Astrocyte (in vitro differentiated cells and primary cell): ENCODE measurements around the gene SFTPB. TPM values are rescaled to one million over a fixed set of nuclear protein-coding genes. Genes with fewer than 3 reads are reported as not detected.

Source experiments
- DNase-seq: peaks from one replicate; pipeline ENCODE4 v3.0.0-alpha.2; 2010; ENCODE audit warnings: low read depth
- FAIRE-seq: peaks from 2 replicates; lab custom pipeline; 2011; peaks lifted over from hg19 to GRCh38; lab: Jason Lieb, UNC
- H2AFZ ChIP-seq: 2 replicates; pipeline ENCODE4 v1.6.0; 2012; ENCODE audit warnings: low read depth, low read length, inconsistent platforms
- H3K27ac ChIP-seq: 2 replicates; pipeline ENCODE4 v1.5.1; 2011; ENCODE audit warnings: low read depth, low read length, inconsistent platforms
- H3K27me3 ChIP-seq: 2 replicates; pipeline ENCODE4 v1.6.0; 2011; ENCODE audit warnings: low read length, inconsistent platforms; ENCODE audit not compliant: insufficient read depth
- H3K36me3 ChIP-seq: 2 replicates; pipeline ENCODE4 v1.5.1; 2011; ENCODE audit warnings: low read length, inconsistent platforms; ENCODE audit not compliant: insufficient read depth
- H3K4me1 ChIP-seq: 2 replicates; pipeline ENCODE4 v1.5.1; 2011; ENCODE audit warnings: low read length, inconsistent platforms; ENCODE audit not compliant: insufficient read depth
- H3K4me2 ChIP-seq: 2 replicates; pipeline ENCODE4 v1.6.0; 2012; ENCODE audit warnings: low read length, inconsistent platforms
- H3K4me3 ChIP-seq: 2 replicates; pipeline ENCODE4 v1.5.1; 2011; ENCODE audit warnings: low read depth, mild to moderate bottlenecking, low read length, inconsistent platforms; ENCODE audit not compliant: insufficient read depth
- H3K79me2 ChIP-seq: 2 replicates; pipeline ENCODE4 v1.6.0; 2012; ENCODE audit warnings: mild to moderate bottlenecking, low read length, inconsistent platforms; ENCODE audit not compliant: insufficient read depth
- H3K9ac ChIP-seq: 2 replicates; pipeline ENCODE4 v1.6.0; 2012; ENCODE audit warnings: mild to moderate bottlenecking, low read length, inconsistent platforms
- H3K9me3 ChIP-seq: 2 replicates; pipeline ENCODE4 v1.5.1; 2012; ENCODE audit warnings: low read depth, mild to moderate bottlenecking, low read length, inconsistent platforms; ENCODE audit not compliant: insufficient read depth
- H4K20me1 ChIP-seq: 2 replicates; pipeline ENCODE4 v1.6.0; 2012; ENCODE audit warnings: low read length, inconsistent platforms; ENCODE audit not compliant: insufficient read depth
- H3K27ac Mint-ChIP-seq: one replicate; pipeline ENCODE4 v1.8.0; 2021; ENCODE audit warnings: mild to moderate bottlenecking, mixed read lengths; ENCODE audit not compliant: unreplicated experiment
- H3K27me3 Mint-ChIP-seq: one replicate; pipeline ENCODE4 v1.8.0; 2021; ENCODE audit warnings: low read depth, mixed read lengths; ENCODE audit not compliant: unreplicated experiment
- H3K36me3 Mint-ChIP-seq: one replicate; pipeline ENCODE4 v1.8.0; 2021; ENCODE audit warnings: low read depth, mixed read lengths; ENCODE audit not compliant: unreplicated experiment
- H3K4me1 Mint-ChIP-seq: one replicate; pipeline ENCODE4 v1.8.0; 2021; ENCODE audit warnings: low read depth, mixed read lengths; ENCODE audit not compliant: unreplicated experiment
- H3K4me3 Mint-ChIP-seq: one replicate; pipeline ENCODE4 v1.8.0; 2021; ENCODE audit warnings: mild to moderate bottlenecking, moderate library complexity, mixed read lengths; ENCODE audit not compliant: unreplicated experiment
- H3K9me3 Mint-ChIP-seq: one replicate; pipeline ENCODE4 v1.8.0; 2021; ENCODE audit warnings: mild to moderate bottlenecking, mixed read lengths; ENCODE audit not compliant: unreplicated experiment
- EZH2 ChIP-seq: IDR thresholded peaks from 2 replicates; pipeline ENCODE4 v1.6.1; 2012; ENCODE audit warnings: mild to moderate bottlenecking, low read length, inconsistent platforms; ENCODE audit not compliant: insufficient read depth
- total RNA-seq: library from RNA; stranded (reverse); gene quantifications from 2 replicates; pipeline ENCODE4 v1.2.1, GENCODE V29; 2021
- TF ChIP-seq, protein P1 (sequence below): IDR thresholded peaks from 2 replicates; pipeline ENCODE4 v1.5.1; 2011; ENCODE audit warnings: low read depth, mild to moderate bottlenecking, inconsistent platforms, low read length, moderate library complexity; ENCODE audit not compliant: insufficient read depth

The SFTPB gene
- total RNA-seq, 1 donor from 2014 or later: not detected

DNA sequence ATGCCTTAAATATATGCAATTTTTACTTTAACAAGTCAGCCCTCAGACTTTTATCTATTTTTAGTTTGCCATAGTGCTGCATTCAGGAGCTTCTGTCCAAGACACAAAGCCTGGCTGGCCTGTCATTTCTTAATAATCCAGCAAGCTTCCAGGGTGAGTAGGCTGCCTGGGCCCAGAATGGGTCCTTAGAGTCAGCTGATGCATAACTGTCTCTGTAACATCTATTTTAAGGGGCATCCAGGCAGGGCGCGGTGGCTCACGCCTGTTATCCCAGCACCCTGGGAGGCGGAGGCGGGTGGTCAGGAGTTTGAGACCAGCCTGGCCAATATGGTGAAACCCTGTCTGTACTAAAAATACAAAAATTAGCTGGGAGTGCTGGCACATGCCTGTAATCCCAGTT, 14.4 kb upstream of the SFTPB start:
- Histone ChIP-seq H3K4me1 (peaks cover 3% of the 10 kb centered on the region), H3K79me2 (no peaks in the 10 kb centered on the region), H2AFZ (no peak overlapping the region), H3K4me3 (no peak overlapping the region), H3K27ac (no peak overlapping the region), H3K4me2 (no peak overlapping the region), H3K9ac (no peak overlapping the region), H3K27me3 (no peaks in the 10 kb centered on the region), H3K36me3 (no peaks in the 10 kb centered on the region), H4K20me1 (no peaks in the 10 kb centered on the region), H3K9me3 (no peaks in the 10 kb centered on the region)
- Mint-ChIP-seq H3K4me1 (peaks cover 7% of the 10 kb centered on the region), H3K4me3 (no peak overlapping the region), H3K27me3 (peaks cover 20% of the 10 kb centered on the region), H3K27ac (no peak overlapping the region), H3K9me3 (no peaks in the 10 kb centered on the region), H3K36me3 (no peaks in the 10 kb centered on the region)
- FAIRE-seq (no peak), DNase-seq (no peak)
- TF ChIP-seq, protein P1, sequence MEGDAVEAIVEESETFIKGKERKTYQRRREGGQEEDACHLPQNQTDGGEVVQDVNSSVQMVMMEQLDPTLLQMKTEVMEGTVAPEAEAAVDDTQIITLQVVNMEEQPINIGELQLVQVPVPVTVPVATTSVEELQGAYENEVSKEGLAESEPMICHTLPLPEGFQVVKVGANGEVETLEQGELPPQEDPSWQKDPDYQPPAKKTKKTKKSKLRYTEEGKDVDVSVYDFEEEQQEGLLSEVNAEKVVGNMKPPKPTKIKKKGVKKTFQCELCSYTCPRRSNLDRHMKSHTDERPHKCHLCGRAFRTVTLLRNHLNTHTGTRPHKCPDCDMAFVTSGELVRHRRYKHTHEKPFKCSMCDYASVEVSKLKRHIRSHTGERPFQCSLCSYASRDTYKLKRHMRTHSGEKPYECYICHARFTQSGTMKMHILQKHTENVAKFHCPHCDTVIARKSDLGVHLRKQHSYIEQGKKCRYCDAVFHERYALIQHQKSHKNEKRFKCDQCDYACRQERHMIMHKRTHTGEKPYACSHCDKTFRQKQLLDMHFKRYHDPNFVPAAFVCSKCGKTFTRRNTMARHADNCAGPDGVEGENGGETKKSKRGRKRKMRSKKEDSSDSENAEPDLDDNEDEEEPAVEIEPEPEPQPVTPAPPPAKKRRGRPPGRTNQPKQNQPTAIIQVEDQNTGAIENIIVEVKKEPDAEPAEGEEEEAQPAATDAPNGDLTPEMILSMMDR: no peak
- TF ChIP-seq EZH2: no peak

DNA sequence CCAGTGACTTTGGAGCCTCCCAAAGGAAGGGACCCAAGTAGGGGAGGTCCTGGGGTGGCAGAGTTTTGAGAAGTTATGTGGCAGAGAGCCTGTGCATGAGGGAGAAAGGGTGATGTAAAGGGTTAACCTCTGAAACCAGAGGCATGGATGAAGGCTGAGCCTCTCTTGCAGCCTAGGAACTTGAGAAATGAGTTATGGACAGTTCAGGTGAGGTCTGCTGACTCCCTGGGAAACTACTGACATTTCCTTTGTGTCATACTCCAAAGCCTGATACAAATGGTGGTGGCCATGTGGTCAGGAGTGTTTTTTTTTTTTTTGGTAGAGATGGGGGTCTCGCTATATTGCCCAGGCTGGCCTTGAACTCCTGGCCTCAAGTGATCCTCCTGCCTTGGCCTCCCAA, 13.8 kb upstream of the SFTPB start:
- DNase-seq: no peak
- Histone ChIP-seq H3K9me3 (no peaks in the 10 kb centered on the region), H3K36me3 (no peaks in the 10 kb centered on the region), H3K9ac (no peak overlapping the region), H3K27ac (no peak overlapping the region), H3K4me3 (no peak overlapping the region), H3K4me1 (peaks cover 3% of the 10 kb centered on the region), H3K79me2 (no peaks in the 10 kb centered on the region), H3K27me3 (no peaks in the 10 kb centered on the region), H2AFZ (no peak overlapping the region), H4K20me1 (no peaks in the 10 kb centered on the region), H3K4me2 (no peak overlapping the region)
- Mint-ChIP-seq H3K9me3 (no peaks in the 10 kb centered on the region), H3K36me3 (no peaks in the 10 kb centered on the region), H3K4me1 (peaks cover 5% of the 10 kb centered on the region), H3K4me3 (no peak overlapping the region), H3K27ac (no peak overlapping the region), H3K27me3 (peaks cover 16% of the 10 kb centered on the region)
- FAIRE-seq: no peak
- TF ChIP-seq EZH2: no peak
- TF ChIP-seq, protein P1: no peak

DNA sequence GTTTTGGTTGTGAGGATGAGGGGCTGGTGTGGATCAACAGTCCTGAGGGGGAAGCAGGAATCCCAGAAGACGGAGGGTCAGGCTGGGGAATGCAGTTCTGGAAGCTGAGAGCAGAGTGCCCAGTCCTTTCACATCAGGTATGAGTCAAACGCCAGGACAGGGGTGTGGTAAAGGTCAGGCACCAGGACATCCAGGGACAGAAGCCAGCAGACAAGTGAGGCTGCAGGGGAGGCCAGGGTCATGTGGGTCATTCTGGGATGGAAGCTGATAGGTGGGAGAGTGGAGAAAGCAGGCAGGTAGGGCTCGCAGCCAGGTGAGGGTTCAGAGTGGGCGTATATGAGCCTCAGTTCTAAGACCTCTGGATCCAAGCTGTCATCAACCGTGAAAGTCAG, 13.4 kb upstream of the SFTPB start:
- Histone ChIP-seq H3K27me3 (no peaks in the 10 kb centered on the region), H3K9ac (no peak overlapping the region), H3K79me2 (no peaks in the 10 kb centered on the region), H3K9me3 (no peaks in the 10 kb centered on the region), H3K4me3 (no peak overlapping the region), H3K27ac (no peak overlapping the region), H3K4me2 (peak overlapping the region; percentile 12), H2AFZ (no peak overlapping the region), H4K20me1 (no peaks in the 10 kb centered on the region), H3K36me3 (no peaks in the 10 kb centered on the region), H3K4me1 (peaks cover 3% of the 10 kb centered on the region)
- FAIRE-seq (no peak), DNase-seq (no peak)
- peaks cover 15% of the 10 kb centered on the region for H3K27me3 Mint-ChIP-seq
- H3K36me3 Mint-ChIP-seq: no peaks in the 10 kb centered on the region
- H3K4me3 Mint-ChIP-seq: no peak overlapping the region
- H3K27ac Mint-ChIP-seq: no peak overlapping the region
- TF ChIP-seq, protein P1: no peak
- TF ChIP-seq EZH2: no peak
- no peaks in the 10 kb centered on the region for H3K9me3 Mint-ChIP-seq
- H3K4me1 Mint-ChIP-seq: peaks cover 5% of the 10 kb centered on the region
